ENCODE results near the gene HSPB2.
"Not testable (repeated sequence)": the region's sequence is repeated elsewhere in the genome, so short reads cannot be mapped to it uniquely, and the experiment has no call there.

The HSPB2 gene

GRCh38 chr11:111916768-111917167 lies 4.2 kb downstream of the HSPB2 start:
- no peak for DNase-seq

GRCh38 chr11:111917312-111917711 lies 4.8 kb downstream of the HSPB2 start:
- DNase-seq, result no peak

DNA sequence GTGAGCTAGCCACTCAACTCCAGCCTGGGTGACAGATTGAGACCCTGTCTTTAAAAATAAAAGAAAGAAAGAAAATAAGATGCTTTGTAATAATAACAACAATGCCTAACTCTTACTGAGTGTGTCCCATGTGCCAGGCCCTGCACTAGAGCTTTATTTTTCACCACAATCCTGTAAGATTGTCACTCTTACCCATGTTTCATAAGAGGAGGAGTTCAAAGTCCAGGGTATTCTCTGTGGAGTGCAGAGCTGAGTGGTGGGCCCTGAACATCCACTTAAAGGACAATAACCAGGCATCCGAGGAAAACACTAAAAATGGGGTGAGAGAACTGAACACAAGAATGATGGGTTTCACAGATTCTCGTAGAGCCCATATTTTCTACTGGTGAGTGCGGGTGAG lies 5.3 kb downstream of the HSPB2 start:
- DNase-seq, result no peak

- DNase-seq, result no peak
These were observed 6.1 kb downstream of the HSPB2 start, which contains the start of gene C11orf52 for GRCh38 chr11:111918390-111919256. TSS of gene C11orf52 (plus strand) at chr11:111918913. CDS start at chr11:111918973, 60 bp downstream.

DNA sequence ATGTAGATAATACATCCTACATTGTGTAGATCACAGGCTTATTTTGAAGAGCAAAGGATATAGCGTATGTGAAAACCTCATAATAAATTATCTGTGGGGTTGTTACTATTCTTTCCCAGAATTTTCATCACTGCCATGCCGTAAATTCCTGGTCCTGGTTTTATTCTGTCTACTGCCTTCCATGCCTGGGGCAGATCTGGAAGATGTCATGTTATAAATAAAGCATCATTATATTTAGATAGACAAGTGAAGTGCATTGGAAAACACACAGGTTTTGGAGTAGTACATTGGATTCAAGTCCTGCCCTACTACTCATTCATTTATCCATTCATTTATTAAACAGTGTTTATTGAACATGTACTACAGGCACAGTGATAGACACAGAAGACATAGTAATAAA lies 8.4 kb downstream of the HSPB2 start:
- DNase-seq, result no peak

DNA sequence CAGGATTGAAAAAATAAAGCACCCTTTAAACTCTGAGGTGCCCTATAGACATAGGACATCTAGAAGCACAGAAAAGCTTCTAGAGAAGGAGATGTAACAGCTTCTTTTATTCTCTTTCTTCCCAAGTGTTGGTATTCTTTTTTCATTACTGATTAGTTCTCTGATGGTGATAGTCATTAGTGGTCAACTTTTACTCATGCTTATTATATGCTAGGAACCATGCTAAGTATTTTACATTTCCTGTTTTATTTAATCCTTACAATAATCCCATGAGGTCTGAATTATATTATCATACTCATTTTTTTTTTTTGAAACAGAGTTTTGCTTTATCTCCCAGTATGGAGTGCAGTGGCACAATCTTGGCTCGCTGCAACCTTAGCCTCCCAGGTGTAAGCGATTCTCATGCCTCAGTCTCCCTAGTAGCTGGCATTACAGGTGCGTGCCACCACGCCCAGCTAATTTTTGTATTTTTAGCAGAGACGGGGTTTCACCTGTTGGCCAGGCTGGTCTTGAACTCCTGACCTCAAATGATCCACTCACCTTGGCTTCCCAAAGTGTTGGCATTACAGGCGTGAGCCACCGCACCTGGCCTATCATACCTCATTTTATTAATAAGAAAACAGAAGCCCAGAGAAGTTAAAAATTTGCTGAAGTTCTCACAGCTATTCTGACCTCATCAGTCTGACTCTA lies 9.2 kb downstream of the HSPB2 start:
- no peak for DNase-seq

DNA sequence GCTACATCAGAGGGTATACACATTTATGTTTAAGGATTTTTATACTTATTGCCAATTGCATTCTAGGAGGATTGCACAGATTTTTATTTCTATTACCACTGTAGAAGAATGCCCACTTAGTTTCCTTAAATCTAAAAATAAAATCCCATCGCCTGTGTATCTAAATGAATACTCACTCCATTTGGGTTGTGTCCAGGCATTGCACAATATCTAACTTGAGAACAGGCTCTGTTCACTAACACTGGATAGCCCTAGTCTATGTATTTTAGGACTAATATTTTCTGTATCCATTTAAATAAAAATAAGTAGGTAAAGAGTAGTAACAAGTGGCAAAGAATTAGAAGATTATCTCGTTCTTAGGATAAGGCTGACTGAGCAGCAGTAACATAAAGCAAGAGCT lies 10.3 kb downstream of the HSPB2 start:
- no peak for DNase-seq

DNA sequence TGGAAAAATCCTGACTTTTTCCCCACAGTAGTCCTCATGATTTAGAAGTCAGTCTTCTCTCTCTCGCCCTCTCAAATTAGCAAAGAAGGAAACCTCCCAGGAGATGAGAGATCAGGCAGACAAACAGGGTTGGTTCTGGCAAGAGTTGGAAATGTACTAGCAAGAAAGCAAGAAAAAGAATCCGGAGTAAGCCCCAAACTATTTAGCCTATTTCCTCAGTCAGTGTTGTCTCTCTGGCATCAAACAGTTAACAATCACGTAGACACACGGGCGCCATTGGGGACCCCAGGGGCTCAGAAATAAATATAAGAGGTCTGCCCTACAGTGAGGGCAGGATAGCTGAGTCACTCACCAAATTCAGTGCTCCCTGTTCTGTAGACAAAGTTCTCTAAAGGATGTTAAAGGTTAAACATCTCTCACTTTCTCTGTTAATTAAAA lies 10.8 kb downstream of the HSPB2 start:
- DNase-seq, result no peak

- no peak for DNase-seq
These were observed 11.4 kb downstream of the HSPB2 start for GRCh38 chr11:111923951-111924350.

DNA sequence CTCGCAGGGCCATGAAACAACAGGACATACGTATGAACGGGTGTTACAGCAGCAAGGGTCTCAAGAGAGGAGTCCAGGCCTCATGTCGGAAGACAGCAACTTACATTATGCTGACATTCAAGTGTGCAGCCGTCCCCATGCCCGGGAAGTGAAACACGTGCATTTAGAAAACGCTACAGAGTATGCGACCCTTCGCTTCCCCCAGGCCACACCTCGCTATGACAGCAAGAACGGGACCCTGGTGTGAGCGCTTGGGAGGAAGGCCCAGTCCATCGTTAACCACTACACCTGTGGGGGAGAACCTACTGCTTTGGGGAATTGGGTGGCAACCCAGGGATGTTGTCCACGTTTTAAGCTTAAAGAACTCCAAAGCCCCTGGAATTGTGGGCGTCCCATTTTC lies 13.4 kb downstream of the HSPB2 start:
- DNase-seq, result no peak

DNA sequence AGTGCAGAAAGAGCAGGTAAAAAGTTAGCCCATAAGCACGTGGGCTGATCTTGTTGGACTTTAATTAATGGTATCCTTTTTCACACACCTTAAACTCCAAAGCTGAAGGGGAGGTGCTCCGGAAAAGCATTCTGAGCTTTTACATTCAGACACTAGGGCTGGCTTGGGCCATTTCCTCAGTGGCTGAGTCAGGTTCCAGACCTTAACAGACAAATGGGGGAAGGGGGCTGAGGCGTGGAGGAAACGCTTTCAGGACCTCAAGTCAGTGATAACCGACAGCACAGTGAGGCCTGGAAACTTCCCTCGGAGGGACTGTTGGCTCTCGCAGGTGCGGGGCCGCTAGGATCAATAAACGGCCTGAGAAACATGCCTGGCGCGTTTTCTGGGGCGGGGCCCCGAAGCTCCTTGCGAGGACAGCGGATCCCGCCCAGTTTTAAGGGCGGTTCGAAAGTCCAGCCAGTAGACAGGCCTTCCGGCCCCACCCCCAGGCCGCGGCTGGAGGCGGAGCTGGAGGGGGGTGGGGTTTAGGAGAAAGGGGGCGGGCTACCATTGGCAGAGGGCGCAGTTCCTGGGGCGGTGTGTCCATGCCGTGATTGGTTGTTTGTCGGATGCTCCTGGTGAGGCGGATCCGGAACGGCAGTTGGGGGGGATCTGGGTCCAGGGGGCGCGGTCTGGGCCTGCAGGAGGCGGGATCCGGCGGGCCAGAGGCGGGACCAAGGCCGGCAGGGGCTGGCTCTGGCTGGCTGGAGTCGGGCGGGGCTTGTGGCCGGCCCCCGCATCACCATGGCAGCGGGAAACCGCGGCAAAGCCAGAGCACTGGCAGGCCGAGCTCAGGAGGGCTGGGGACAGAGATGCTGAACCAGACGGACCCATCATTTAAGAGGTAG lies 14.2 kb downstream of the HSPB2 start:
- DNase-seq, result peak; percentile 92

GRCh38 chr11:111930472-111930871 lies 17.9 kb downstream of the HSPB2 start:
- no peak for DNase-seq

DNA sequence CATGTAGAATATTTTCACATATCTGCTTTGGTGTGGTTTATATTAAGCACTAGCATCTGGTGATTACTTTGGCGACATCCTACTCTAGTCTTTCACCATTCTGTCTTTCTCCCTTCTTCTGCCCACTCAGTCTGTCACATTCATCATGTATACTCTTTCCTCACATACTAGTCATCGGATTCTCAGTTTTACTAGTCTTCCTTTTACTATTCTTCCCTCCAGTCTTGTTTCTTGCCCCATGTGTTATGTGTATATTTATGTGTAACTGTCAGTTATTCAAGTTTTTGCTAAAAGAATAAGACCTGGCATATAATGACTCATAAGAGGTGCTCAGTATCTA lies 20.0 kb downstream of the HSPB2 start:
- no peak for DNase-seq

- DNase-seq, result not testable (repeated sequence)
These were observed 20.6 kb downstream of the HSPB2 start for GRCh38 chr11:111933176-111933575.

GRCh38 chr11:111933872-111934271 lies 21.3 kb downstream of the HSPB2 start:
- DNase-seq, result no peak

DNA sequence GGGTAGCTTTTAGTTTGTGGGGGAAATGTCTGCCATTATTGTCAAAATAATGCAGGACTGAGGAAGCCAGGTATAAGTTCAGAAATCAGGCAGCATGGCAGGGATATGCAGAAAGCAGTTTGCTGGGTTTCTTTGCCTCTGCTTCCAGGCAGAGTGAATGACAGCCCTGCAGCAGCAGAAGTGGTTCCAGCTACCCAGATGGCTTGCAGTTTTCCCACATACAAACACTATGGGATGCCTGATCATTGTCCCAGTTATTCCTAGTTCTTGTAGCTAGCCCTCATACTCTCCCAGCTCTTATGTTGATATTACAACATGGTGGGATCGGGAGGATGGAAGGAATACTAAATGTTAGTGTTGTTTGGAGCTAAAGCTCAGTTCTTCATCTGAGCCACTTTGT lies 21.8 kb downstream of the HSPB2 start:
- no peak for DNase-seq

DNA sequence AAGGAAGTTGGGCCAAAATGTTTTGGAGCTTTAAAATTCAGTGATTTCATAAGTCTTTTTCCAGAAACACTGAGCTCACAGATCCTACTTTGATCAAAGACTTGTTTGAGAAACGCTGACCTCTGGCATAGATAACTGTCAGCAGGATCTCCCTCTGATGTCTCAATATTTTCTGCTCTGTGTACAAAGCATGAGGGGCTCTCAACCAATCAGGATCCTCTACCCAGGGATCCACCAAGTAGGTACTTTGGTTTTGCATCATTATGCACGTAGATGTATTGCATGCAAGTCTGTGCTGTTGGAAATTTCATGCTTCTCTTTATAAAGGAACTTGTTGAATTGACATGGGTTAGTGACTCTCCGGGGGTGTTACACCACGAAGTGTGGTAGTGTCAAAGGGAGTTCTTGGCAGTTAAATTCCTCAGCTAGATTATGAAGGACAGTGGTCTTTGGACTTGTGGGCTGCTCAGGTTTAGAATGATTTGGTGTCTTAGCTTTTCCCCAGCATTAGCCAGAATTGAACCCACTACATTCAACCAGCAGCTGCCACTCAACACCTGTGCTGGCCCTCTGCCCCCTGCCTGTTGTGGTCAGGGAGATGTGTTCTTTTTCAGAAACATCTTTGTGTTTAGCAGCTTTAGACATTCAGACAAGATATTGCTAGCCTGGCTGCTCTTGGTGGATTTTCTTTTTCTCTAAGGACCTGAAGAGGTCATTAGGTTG lies 22.9 kb downstream of the HSPB2 start:
- DNase-seq, result no peak

DNA sequence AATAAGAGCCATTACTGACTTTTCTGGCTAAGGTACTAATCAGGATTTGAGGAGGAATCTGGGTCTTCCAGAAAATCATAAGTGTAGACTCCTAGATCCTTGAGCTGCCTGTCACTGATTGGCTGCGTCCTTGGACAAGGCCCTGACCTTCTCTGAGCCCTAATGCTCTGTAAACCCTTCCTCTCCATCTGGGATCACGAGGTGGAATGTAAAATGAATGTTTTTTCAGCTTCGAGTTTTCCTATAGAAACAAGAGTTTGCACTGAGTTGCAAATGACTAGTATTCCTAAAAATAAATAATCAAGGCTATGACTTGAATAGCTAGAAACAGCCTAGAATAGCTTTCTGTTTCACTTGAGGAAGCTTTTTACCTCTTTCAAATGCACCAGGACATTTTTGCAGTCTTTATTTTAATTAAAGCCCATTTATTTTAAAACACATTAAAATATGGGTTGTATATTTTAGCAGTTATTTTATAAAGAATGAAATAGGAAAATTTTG lies 23.6 kb downstream of the HSPB2 start:
- DNase-seq, result no peak

DNA sequence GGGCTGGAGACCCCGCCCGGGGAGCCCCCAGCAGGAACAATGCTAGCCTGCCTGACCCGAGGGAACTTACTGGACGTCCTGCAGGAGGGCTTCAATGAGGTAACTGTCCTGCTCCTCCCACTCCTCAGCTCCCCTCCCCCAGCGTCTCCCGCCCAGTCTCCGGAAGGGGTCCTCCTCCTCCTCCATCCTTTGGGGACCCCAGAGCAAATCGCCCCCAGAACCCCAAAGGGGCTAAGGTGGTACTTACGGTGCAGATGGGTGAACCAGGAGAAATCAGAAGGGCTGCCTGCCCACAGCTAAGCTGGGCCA lies 24.9 kb downstream of the HSPB2 start:
- DNase-seq, result no peak

- DNase-seq, result no peak
These were observed 25.3 kb downstream of the HSPB2 start for GRCh38 chr11:111937844-111938243.

- DNase-seq, result no peak
These were observed 26.2 kb downstream of the HSPB2 start for GRCh38 chr11:111938687-111939160.

DNA sequence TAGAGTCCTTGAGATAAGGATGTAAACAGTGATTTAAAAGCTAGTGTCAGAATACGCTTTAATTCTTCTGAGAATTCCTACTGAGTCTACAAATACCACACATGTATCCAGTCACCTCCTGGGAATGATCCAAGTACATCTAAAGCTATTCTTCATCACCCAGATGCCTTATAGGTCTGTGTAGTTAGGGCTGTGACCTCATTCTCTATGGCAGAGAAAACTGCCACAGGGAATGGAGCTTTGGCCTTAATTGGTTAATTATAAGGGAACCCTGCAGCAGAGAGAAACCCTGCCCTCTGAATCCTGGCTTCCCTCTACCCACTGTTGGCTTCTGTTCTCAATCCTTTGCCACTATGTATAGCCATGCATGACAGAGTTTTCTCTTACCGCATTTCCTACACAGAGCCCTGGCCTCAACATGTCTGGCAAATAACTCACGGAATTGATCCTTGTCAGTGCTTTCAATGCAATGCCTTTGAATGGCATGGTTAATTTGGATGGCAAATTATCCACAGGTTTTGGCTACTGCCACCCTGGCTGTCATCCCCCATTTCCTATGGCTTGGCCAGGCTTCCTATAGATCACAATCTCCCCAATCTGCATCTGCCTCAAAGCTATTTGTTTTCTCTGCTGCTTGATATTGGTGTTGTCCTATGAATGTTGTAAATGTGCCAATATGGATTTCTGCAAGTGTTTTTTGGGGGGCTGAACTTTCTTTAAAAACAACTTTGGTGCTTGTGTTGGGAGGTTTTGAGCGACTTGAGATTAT lies 27.5 kb downstream of the HSPB2 start:
- no peak for DNase-seq
